Natural killer cell (primary cell): ENCODE measurements around the gene BTN2A1. TPM values are rescaled to one million over a fixed set of nuclear protein-coding genes. Genes with fewer than 3 reads are reported as not detected.
"Not testable (repeated sequence)": the region's sequence is repeated elsewhere in the genome, so short reads cannot be mapped to it uniquely, and the experiment has no call there.

Experiments
- ATAC-seq, 3 donors: fragments of 150-1000 bp in 2 of 3; fragments of 200-7000 bp in 1 of 3; cut with Tn5 transposase; 1 replicate in 1 of 3; 2 replicates in 2 of 3; pipeline ENCODE4 v1.10.0; 2021; ENCODE audit warnings: mild to moderate bottlenecking in 2 of 3, moderate library complexity in 2 of 3
- DNase-seq, 2 donors: peaks; one replicate each; pipeline versions ENCODE4 v3.0.0 to v3.0.0-alpha.2; 2013 to 2021; ENCODE audit warnings: mixed read lengths in 1 of 2
- H3K27ac ChIP-seq: one replicate; pipeline ENCODE4 v1.5.1; 2013; ENCODE audit warnings: mild to moderate bottlenecking, low read length
- H3K27me3 ChIP-seq: one replicate; pipeline ENCODE4 v1.6.1; 2013; ENCODE audit warnings: low read length; ENCODE audit not compliant: control insufficient read depth, insufficient read depth
- H3K36me3 ChIP-seq: one replicate; pipeline ENCODE4 v1.6.1; 2013; ENCODE audit warnings: low read length; ENCODE audit not compliant: control insufficient read depth, insufficient read depth
- H3K4me1 ChIP-seq: one replicate; pipeline ENCODE4 v1.6.1; 2013; ENCODE audit warnings: low read length; ENCODE audit not compliant: control insufficient read depth, insufficient read depth
- H3K4me3 ChIP-seq: one replicate; pipeline ENCODE4 v1.5.1; 2013; ENCODE audit warnings: low read length
- H3K9me3 ChIP-seq: one replicate; pipeline ENCODE4 v1.6.1; 2013; ENCODE audit warnings: low read length; ENCODE audit not compliant: control insufficient read depth, insufficient read depth
- H3K27ac Mint-ChIP-seq, 2 donors: one replicate each; pipeline ENCODE4 v1.8.0; 2022; ENCODE audit warnings: mild to moderate bottlenecking in 2 of 2, mixed read lengths in 2 of 2, moderate library complexity in 1 of 2
- H3K27me3 Mint-ChIP-seq, 2 donors: one replicate each; pipeline ENCODE4 v1.8.0; 2022; ENCODE audit warnings: low read depth in 2 of 2, mixed read lengths in 2 of 2
- H3K36me3 Mint-ChIP-seq: one replicate; pipeline ENCODE4 v1.8.0; 2022; ENCODE audit warnings: mixed read lengths
- H3K4me1 Mint-ChIP-seq, 2 donors: one replicate each; pipeline ENCODE4 v1.8.0; 2022; ENCODE audit warnings: mixed read lengths in 2 of 2
- H3K4me3 Mint-ChIP-seq: one replicate; pipeline ENCODE4 v1.8.0; 2022; ENCODE audit warnings: mild to moderate bottlenecking, moderate library complexity, mixed read lengths
- H3K9me3 Mint-ChIP-seq, 2 donors: one replicate each; pipeline ENCODE4 v1.8.0; 2022; ENCODE audit warnings: mixed read lengths in 2 of 2
- CTCF ChIP-seq: fragments of 200-600 bp; IDR thresholded peaks from one replicate; pipeline ENCODE4 v1.8.0; 2022; ENCODE audit warnings: antibody characterized with exemption
- WGBS: methylation state at CpG from one replicate; pipeline ENCODE4 v1.1.7; 2013; ENCODE audit warnings: missing lambda C conversion rate; ENCODE audit not compliant: insufficient coverage; 5-methylcytosine and 5-hydroxymethylcytosine counted together
- intact Hi-C: fragments of 100-400 bp; cut with micrococcal nuclease; formaldehyde crosslinking; loops from one replicate; pipeline ENCODE4 v1.14.2; 2022
- total RNA-seq, 4 donors: library from RNA; stranded (reverse); fragments of 120-200 nt in 1 of 4; gene quantifications; one replicate each; pipeline versions ENCODE4 v1.2.3 to v1.2.4, GENCODE V29; 2013 to 2022

BTN2A1 gene
- total RNA-seq, 3 donors from 2014 or later (not counting 1 experiment from before 2014, with no cell fraction given): 33.8 to 51.2 (median 43.3) TPM

- no peak for TF ChIP-seq CTCF
- WGBS: 97% methylated on average over 5 of the region's 5 CpGs
- DNase-seq (no peak), ATAC-seq (no peak)
- Histone ChIP-seq H3K4me1 (no peaks in the 10 kb centered on the region), H3K4me3 (no peak overlapping the region), H3K27ac (no peak overlapping the region), H3K27me3 (no peaks in the 10 kb centered on the region), H3K36me3 (no peaks in the 10 kb centered on the region), H3K9me3 (peaks cover 5% of the 10 kb centered on the region)
- Mint-ChIP-seq H3K4me3 (no peak overlapping the region), H3K27ac (no peak overlapping the region), H3K36me3 (peaks cover 16% of the 10 kb centered on the region), H3K4me1 (no peaks in the 10 kb centered on the region), H3K27me3 (no peaks in the 10 kb centered on the region), H3K9me3 (peaks cover 0 to 2% of the 10 kb centered on the region in 2 donors)
- intact Hi-C loops: no loop called here
Measured at GRCh38 chr6:26430787-26431186, 27.0 kb upstream of the BTN2A1 start.

- TF ChIP-seq CTCF: no peak
- Mint-ChIP-seq H3K36me3 (peaks cover 16% of the 10 kb centered on the region), H3K4me3 (no peak overlapping the region), H3K27ac (no peak overlapping the region), H3K27me3 (no peaks in the 10 kb centered on the region), H3K9me3 (peaks cover 0 to 2% of the 10 kb centered on the region in 2 donors), H3K4me1 (no peaks in the 10 kb centered on the region)
- 92% methylated on average over 6 of the region's 6 CpGs for WGBS
- Histone ChIP-seq H3K4me1 (no peaks in the 10 kb centered on the region), H3K4me3 (no peak overlapping the region), H3K9me3 (peaks cover 5% of the 10 kb centered on the region), H3K27me3 (no peaks in the 10 kb centered on the region), H3K36me3 (no peaks in the 10 kb centered on the region), H3K27ac (no peak overlapping the region)
- intact Hi-C loops: no loop called here
- ATAC-seq: no peak
- DNase-seq: no peak
Measured at GRCh38 chr6:26431258-26432172, 26.2 kb upstream of the BTN2A1 start.

GRCh38 chr6:26432627-26433201 lies 25.0 kb upstream of the BTN2A1 start:
- WGBS: 96% methylated on average over 4 of the region's 5 CpGs
- H3K27me3 ChIP-seq: no peaks in the 10 kb centered on the region
- Mint-ChIP-seq H3K27me3 (no peaks in the 10 kb centered on the region), H3K4me3 (no peak overlapping the region), H3K27ac (no peak overlapping the region), H3K9me3 (peaks cover 0 to 2% of the 10 kb centered on the region in 2 donors), H3K36me3 (peaks cover 16% of the 10 kb centered on the region), H3K4me1 (no peaks in the 10 kb centered on the region)
- no peak for TF ChIP-seq CTCF
- ATAC-seq (no peak), DNase-seq (no peak)
- no peak overlapping the region for H3K27ac ChIP-seq
- H3K36me3 ChIP-seq: no peaks in the 10 kb centered on the region
- H3K9me3 ChIP-seq: peaks cover 5% of the 10 kb centered on the region
- no peaks in the 10 kb centered on the region for H3K4me1 ChIP-seq
- intact Hi-C loops: no loop called here
- no peak overlapping the region for H3K4me3 ChIP-seq

GRCh38 chr6:26433680-26434079 lies 24.1 kb upstream of the BTN2A1 start:
- H3K36me3 ChIP-seq, DNase-seq, ATAC-seq, H3K4me3 ChIP-seq, H3K9me3 Mint-ChIP-seq, H3K9me3 ChIP-seq, H3K27me3 Mint-ChIP-seq, intact Hi-C loops, H3K4me3 Mint-ChIP-seq, H3K4me1 ChIP-seq, H3K4me1 Mint-ChIP-seq, H3K27ac Mint-ChIP-seq, H3K27me3 ChIP-seq, H3K27ac ChIP-seq: not testable (repeated sequence)
- peaks cover 16% of the 10 kb centered on the region for H3K36me3 Mint-ChIP-seq
- 98% methylated on average over 8 of the region's 8 CpGs for WGBS
